GM19099 (cell line): ENCODE measurements around the gene ZMYND12.

ENCODE experiments used
- POLR2A ChIP-seq: IDR thresholded peaks from 3 replicates; pipeline ENCODE4 v1.6.1; 2011; ENCODE audit warnings: low read depth; ENCODE audit not compliant: insufficient read length; ENCODE audit errors: extremely low read depth

ZMYND12 gene

DNA sequence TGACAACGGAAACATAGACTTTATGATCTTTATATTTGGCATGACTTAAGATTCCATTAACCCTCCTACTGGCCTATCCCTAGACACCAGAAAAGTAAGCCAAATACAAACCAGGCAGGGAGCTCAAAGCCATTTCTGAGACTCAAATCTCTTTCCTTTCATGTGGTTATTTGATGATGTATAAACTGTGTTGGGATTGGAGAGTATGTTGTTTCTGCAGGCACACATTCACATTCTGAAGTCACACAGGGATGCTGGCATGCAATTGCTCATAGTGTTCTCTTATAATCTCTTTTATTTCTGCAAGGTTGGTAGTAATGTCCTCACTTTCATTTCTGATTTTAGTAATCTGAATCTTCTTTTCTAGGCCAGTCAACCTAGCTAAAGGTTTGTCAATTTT is 5.8 kb downstream of the ZMYND12 start:
- no peak for TF ChIP-seq POLR2A

DNA sequence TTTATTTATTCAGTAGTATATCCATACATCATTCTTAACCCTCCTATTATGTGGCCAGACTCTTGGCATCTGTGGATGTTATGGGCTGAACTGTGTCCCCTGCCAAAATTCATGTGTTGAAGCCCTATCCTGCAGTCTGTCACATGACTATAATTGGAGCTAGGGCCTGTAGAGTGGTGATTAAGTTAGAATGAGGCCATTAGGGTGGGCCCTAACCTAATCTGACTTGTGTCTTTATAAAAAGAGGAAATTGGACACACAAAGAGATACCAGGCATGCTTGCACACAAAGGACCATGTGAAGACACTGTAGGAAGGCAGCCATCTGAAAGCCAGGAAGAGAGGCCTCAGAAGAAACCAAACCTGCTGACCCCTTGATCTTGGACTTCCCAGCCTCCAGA is 6.6 kb downstream of the ZMYND12 start:
- no peak for TF ChIP-seq POLR2A

DNA sequence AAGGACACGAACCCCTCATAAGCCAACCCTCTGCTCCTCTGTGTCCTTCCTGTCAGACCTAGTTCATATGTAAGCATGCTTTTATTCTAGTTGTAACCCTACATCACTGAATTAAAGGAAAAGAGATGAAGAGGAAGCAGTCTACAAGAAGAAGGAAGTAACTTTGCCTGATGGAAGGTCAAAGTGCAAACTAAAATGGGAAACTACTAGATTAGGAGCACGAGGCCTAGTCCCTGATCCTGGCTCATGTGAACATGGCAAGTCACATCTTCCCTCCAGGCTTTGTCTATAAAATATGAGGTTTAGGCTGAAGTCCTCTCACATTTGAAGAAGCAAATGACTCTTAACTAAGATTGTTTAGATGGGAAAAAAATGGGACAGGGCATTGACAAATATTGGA is 13.2 kb downstream of the ZMYND12 start:
- TF ChIP-seq POLR2A: no peak

DNA sequence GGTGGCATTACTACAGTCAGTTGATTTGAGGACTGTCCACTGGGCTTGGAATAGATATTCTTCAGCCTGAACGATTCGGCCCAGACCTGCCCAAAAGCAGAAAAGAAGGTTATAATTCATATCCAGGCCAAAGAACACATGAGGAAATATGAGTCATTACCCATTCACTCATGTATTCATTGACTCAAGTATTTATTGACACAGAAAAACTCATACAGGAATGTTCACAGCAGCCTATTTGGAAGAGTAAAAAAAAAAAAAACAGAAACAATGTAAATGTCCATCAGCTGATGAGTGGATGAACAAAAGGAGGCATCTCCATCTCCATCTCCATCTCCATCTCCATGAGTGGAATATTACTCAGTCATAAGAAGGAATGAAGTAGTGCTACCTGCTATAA is 15.9 kb downstream of the ZMYND12 start:
- no peak for TF ChIP-seq POLR2A

DNA sequence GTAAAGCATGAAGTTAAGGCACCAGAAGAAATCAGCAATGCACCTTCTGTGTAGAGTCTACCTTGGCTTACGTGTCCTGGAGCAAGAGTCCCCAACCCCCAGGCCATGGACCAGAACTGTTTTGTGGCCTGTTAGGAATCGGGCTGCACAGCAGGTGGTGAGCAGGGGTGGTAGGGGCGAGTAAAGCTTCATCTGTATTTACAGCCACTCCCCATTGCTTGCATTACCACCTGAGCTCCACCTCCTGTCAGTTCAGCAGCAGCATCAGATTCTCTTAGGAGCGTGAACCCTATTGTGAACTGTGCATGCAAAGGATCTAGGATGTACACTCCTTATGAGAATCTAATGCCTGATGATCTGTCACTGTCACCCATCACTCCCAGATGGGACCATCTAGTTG is 21.5 kb downstream of the ZMYND12 start:
- no peak for TF ChIP-seq POLR2A

DNA sequence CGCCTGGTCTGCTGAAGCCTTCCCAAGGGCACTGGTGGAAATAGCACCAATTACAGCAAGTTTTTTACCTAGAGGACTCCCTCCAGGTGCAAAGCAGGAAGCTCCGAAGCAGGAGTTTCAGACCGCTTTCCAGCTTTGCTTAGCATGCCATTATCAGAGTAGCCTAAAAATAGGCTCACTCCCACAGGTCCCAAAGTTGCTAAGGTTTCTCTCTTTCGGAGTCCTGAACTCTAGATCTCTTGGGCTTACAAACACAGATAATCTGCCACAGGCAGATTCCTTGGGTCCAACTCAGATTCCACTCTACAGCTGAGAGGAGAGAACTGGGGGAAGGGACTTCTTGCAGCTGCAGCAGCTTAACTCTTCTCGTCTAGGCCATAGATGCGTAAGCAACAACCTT is 22.5 kb downstream of the ZMYND12 start:
- no peak for TF ChIP-seq POLR2A

DNA sequence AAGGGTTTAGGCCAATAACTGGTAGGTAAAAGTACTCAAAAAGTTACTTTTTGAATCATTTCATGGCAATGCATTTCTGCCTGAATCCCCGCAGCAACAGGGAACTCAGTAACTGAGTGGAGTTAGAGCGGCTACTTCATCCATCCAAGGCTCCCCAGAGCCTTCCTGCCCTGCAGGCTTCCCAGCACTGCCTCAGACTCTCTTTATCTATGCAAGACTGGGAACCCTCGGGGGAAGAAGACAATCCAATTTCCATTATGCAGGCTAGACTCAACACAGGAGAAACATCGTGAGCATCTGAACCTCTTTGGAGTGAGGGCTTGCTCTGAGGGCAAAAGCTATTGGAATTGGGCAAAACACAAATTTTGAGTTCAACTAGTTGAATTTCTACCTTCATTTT is 23.1 kb downstream of the ZMYND12 start:
- no peak for TF ChIP-seq POLR2A

DNA sequence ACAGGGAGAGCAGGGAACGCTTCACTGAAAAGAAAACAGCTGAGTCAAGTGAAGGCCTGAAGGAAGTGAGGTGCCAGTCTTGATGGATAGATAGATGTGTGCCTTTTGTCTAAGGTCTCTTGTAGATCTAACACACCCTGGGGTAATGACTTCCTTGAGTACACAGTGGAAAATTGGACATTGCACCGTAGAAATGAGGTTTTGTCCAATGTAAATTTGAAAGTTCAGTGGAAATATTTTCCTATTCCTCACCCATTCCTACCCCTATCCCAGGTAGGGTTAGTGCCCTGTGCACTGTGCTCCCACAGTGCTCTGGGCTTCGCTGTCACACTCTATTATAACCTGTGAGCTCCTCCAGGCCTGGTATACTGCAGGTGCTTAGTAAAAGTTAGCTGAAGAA is 24.3 kb downstream of the ZMYND12 start:
- TF ChIP-seq POLR2A: no peak

DNA sequence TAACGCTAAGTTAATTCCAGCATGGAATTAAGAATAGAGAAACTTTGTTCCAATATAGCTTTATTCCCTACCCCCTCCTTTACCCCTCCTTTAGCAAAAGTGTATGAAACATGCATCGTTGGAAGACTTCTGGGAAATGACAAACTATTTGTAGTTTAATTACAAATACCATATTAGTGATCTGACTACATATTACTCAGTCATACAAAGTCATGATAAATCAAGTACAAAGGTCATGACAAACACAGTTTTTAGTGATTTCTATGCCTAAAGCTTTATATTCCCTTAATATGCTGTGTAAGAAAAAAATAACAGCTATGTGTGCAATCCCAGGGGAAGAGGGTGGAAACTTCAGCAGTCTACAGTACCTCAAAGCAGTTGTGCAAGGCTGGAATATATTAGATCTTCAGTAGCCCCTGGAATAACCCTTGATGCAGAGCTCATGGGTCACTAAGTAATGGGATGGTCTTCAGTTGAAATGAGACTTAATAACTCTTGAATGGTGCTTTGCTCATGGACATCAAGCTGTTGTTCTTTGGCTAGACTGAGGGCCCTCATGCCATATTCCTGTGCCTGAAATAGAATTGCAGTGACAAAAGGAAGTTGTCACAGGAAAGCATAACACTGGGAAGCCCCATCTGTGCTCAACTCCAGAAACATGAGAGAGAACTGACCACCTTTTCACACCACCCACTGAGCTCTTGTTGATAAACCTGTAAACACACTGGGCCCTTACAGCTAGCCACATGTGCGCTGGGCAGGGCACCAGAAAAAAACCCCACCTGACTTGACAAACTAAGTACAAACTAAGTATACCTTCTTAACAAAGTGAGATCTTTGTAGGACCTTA is 25.3 kb downstream of the ZMYND12 start:
- TF ChIP-seq POLR2A: no peak

DNA sequence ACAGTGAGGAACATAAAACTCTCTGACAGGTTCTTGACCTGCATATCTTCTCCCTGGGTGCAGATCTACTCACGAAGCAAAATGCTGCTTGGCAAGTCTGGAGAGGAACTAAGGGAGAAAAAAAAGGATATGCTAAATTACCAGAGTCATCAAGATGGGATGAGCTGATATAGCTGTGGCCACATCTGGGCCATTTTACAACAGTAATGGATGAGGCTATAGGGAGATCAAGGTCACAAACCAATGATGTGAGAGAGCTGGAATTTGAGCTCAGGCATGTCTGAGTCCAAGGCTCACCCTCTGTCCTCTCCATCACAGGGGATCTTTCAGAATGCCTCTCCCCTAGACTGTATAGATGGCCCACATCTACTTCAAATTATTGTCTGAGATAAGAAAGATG is 26.2 kb downstream of the ZMYND12 start:
- TF ChIP-seq POLR2A: no peak

DNA sequence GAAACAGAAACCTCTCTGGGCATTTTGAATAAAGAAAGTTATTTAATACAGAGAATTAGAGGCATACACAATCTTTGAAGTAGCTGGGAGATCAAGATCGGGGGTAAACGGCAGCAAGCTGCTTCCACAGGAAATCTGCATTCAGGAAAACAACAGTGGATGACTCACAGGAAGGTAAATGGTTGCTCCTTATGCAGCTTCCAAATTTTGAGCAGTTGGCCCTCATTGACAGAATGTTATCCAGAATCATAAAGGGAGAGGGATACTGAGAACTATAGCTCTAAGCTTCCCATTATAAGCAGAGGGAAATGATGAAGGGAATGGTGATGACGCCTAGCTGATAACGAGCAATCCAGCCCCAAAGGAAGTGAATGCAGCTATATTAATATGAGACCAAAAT is 28.6 kb downstream of the ZMYND12 start:
- no peak for TF ChIP-seq POLR2A

DNA sequence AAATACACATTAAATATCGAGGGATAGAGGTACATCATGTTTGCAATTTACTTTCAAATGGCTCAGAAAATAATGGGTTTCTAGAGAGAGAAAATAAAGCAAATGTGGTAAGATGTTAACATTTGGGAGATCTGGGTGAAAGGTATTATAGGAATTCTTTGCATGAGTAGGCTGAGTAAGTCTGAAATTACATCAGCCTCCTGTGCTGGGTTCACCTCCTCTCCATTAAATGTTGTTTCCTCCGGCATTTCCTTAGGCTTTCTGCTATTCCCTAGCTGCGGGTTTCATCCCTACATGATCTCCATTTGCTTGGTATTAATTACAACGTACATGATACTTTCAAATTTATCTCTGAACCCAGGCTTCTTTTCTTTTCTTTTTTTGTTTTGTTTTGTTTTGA is 31.6 kb downstream of the ZMYND12 start:
- TF ChIP-seq POLR2A: no peak

DNA sequence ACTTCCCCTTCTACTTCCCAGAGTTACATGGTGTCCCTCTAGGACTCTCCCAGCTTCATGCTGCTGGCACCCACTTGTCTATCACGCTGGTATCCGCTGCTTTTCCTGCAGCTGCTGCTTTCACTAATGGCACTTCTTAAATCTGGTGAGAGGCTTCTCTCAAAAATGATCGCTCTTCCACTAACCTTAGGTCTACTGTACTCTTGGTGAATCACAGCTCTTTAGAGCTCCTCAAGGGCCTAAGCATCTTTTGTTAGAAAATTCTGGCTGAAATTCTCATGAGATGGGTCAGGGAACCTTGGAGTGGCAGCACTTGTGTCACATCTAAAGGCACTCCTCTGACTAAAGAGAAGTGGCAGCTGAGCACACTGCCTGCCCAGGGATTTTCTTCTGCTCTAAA is 32.1 kb downstream of the ZMYND12 start:
- no peak for TF ChIP-seq POLR2A

DNA sequence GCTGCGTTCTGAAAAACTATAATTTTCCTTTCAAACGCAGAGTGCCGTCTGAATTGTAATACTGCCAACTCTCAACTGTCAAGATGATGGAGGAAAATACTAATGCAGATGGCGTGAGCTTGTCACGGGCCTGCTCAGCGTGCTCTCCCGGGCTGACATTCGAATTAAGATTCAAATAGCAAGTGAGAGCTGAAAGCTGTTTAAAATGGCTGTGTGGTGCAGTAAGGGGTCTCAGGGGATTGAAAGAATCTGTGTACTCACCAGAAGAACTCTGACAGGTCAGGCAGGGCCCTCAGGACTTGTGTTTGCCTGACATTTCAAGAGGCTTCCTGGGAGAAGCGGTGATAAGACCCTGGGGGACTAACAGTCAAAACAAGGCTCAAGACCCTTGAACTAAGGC is 33.1 kb downstream of the ZMYND12 start:
- TF ChIP-seq POLR2A: no peak

DNA sequence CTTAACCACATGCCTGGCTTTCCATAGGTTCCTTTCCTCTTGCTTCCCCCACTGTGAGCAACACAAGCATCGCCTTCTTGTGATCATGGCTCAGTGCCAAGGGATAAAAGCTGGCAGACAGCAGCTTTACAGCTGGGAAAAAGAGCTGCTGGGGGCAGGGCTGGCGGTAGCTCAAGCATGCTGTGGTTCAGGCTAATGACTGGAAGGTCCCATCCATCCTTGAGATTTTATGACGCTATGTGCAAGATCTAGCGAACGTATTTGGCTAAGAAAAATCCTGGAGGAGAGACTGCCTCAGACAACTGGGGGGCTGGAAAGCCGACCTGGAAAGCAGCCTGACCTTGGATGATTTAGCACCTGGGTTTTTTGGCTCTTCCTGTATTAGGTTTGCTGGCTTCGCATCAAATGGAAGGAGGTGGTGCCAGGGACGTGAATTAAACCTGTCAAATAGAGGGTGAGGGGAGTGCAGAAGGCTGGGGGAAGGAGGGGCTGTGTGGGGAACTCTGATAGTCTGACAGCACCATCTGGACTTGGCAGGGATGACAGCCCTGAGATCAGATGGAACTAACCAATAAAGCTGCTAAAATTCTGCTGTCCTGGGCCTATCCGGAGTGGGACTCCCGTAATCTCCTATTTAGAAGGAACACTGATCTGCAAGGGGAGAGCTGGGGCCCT is 34.8 kb downstream of the ZMYND12 start:
- no peak for TF ChIP-seq POLR2A

DNA sequence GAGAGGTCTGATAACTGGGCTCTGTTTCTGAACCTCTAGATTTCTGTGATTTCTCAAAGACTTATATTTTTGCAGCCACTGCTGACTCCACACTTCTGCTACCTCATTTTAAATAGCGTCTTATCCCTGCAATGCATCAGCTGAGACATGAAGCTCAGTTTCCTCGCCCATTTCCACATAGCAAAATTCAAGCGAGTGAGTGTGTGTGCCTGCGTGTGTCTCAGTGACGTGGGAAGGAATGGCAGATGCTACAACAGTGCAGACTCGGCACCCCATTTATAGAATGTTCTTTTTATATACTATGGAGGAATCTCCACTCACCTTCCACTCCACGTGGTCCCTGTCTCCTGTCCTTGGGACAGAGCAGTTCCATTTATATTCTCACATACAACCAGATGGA is 35.7 kb downstream of the ZMYND12 start:
- no peak for TF ChIP-seq POLR2A

DNA sequence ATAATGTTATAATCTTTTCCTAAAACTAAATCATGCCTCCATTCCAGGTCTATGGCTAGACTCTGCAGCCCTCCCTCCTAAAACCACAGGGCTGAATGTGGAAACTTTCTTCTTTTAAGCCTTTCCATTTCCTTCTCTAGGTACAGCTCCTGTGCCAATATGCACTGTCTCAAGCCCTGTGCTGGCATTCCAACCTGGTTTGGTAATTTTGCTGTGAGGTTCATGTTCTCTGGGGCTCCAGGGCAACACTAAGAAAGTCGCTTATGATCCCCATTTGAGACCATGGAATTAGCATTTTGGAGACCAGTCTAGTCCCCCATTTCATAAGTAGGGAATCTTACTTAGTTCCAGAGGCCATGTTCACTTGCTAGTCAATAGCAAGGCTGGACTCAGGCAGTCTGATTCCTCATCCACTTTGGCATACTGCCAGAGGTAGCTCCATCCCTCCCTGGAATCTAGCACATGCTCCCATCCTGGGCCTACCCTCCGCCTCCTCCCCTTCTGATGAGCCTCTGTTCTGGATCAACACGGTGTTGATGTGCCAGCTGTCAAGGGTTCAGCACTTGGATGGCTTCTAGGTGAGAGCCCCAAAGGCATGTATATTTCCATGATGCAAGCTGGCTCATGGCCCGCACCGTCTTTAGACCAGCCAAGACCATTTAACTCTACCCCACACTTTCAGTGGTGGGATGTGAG is 36.5 kb downstream of the ZMYND12 start:
- TF ChIP-seq POLR2A: no peak

DNA sequence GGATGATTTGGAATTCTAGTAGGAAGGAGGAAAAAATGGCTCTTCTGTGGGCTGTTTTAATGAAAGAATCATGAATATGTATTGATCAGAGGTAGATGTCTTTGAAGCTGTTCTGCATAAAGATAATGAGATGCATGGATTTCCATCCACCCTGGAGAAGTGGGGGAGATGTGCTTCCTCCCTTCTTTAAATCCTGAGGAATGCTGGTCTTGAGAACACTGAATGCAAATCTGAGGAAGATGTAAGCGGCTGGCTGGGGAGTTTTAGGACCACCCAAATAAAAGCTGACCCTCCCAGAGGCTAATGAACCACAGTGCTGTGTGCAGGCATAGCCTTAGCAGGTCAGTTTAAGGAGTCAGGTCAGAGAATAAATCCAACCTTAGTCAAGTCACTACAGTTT is 37.3 kb downstream of the ZMYND12 start:
- no peak for TF ChIP-seq POLR2A
